SK-N-SH (cell line): ENCODE measurements around the gene RHPN2. TPM values are rescaled to one million over a fixed set of nuclear protein-coding genes. Genes with fewer than 3 reads are reported as not detected.

Source experiments
- CTCF ChIA-PET: fragments of 300-600, 350-600 bp; formaldehyde crosslinking; extraction: SDS; loops from one replicate; lab custom pipeline; 2021; lab: Yijun Ruan, JAX
- POLR2A ChIA-PET: fragments of 350-600 bp; sonication (Branson Sonifier 250); formaldehyde crosslinking; extraction: SDS; loops from one replicate; lab custom pipeline; 2020; ENCODE audit warnings: antibody characterized with exemption, inconsistent platforms; lab: Yijun Ruan, JAX
- DNase-seq: peaks from one replicate; pipeline ENCODE4 v3.0.0; 2012
- H2AFZ ChIP-seq: fragments of 200-600 bp; sonication (generic); 2 replicates; pipeline ENCODE4 v1.8.1; 2016; ENCODE audit warnings: antibody characterized with exemption, mild to moderate bottlenecking, low read depth
- H3F3A ChIP-seq: fragments of 200-600 bp; sonication (generic); replicated peaks from 2 replicates; pipeline ENCODE3; 2016; ENCODE audit warnings: antibody characterized with exemption, mild to moderate bottlenecking; ENCODE audit not compliant: insufficient read depth
- H3K27ac ChIP-seq, 2 experiments: fragments of 200-500 bp in 1 of 2; fragments of 200-600 bp in 1 of 2; sonication (Bioruptor generic) in 1 of 2; sonication (generic), shearing (Covaris generic) in 1 of 2; 2 replicates each; pipeline versions ENCODE4 v1.5.1 to v1.6.1; 2014 to 2016; ENCODE audit warnings: low read depth in 2 of 2, inconsistent platforms in 1 of 2, low read length in 1 of 2, mild to moderate bottlenecking in 1 of 2, mixed read lengths in 1 of 2
- H3K27me3 ChIP-seq: fragments of 200-600 bp; sonication (generic), shearing (Covaris generic); 2 replicates; pipeline ENCODE4 v1.6.1; 2016; ENCODE audit warnings: mixed run types; ENCODE audit not compliant: insufficient read depth
- H3K36me3 ChIP-seq, 2 experiments: fragments of 200-500 bp in 1 of 2; fragments of 200-600 bp in 1 of 2; sonication (Bioruptor generic) in 1 of 2; sonication (generic) in 1 of 2; replicated peaks in 1 of 2; 2 replicates each; pipeline versions ENCODE3 to v1.5.1; 2014 to 2016; ENCODE audit warnings: low read length in 1 of 2, mild to moderate bottlenecking in 1 of 2; ENCODE audit not compliant: insufficient read depth in 2 of 2, control insufficient read depth in 1 of 2
- H3K4me1 ChIP-seq, 2 experiments: fragments of 200-500 bp in 1 of 2; fragments of 200-600 bp in 1 of 2; sonication (Bioruptor generic) in 1 of 2; sonication (generic), shearing (Covaris generic) in 1 of 2; 2 replicates each; pipeline versions ENCODE4 v1.5.1 to v1.6.1; 2014 to 2016; ENCODE audit warnings: low read depth in 1 of 2, low read length in 1 of 2, mixed run types in 1 of 2; ENCODE audit not compliant: insufficient read depth in 2 of 2, control insufficient read depth in 1 of 2
- H3K4me2 ChIP-seq: fragments of 200-600 bp; sonication (generic), shearing (Covaris generic); 2 replicates; pipeline ENCODE4 v1.6.1; 2017; ENCODE audit warnings: mixed run types
- H3K4me3 ChIP-seq, 2 experiments: fragments of 200-500 bp in 1 of 2; fragments of 200-600 bp in 1 of 2; sonication (Bioruptor generic) in 1 of 2; sonication (generic), shearing (Covaris generic) in 1 of 2; 2 replicates each; pipeline versions ENCODE4 v1.5.1 to v1.8.1; 2014 to 2016; ENCODE audit warnings: low read depth in 2 of 2, inconsistent platforms in 1 of 2, low read length in 1 of 2, mild to moderate bottlenecking in 1 of 2, mixed read lengths in 1 of 2, moderate library complexity in 1 of 2
- H3K79me2 ChIP-seq: fragments of 200-600 bp; sonication (generic); 2 replicates; pipeline ENCODE4 v1.8.1; 2017; ENCODE audit warnings: mild to moderate bottlenecking; ENCODE audit not compliant: insufficient read depth
- H3K9ac ChIP-seq: fragments of 200-600 bp; sonication (generic); 2 replicates; pipeline ENCODE4 v1.6.1; 2017; ENCODE audit warnings: mixed run types
- H3K9me2 ChIP-seq: fragments of 200-600 bp; sonication (generic); 2 replicates; pipeline ENCODE4 v1.6.1; 2017; ENCODE audit warnings: mixed run types
- H3K9me3 ChIP-seq: fragments of 200-600 bp; sonication (generic); 2 replicates; pipeline ENCODE4 v1.6.1; 2017; ENCODE audit warnings: mixed run types, mild to moderate bottlenecking, moderate library complexity
- H4K20me1 ChIP-seq: fragments of 200-600 bp; sonication (generic); 2 replicates; pipeline ENCODE4 v1.6.1; 2017; ENCODE audit warnings: mild to moderate bottlenecking, mixed run types; ENCODE audit not compliant: insufficient read depth
- CHD2 ChIP-seq: fragments of 150-350 bp; IDR thresholded peaks from 2 replicates; pipeline ENCODE4 v1.6.1; 2018; ENCODE audit warnings: low read length; ENCODE audit not compliant: partially characterized antibody
- ELF1 ChIP-seq: IDR thresholded peaks from 2 replicates; pipeline ENCODE4 v1.4.0; 2012
- EP300 ChIP-seq, 2 experiments: IDR thresholded peaks; 2 replicates each; pipeline versions ENCODE4 v1.4.0 to v1.6.1; 2012; ENCODE audit warnings: borderline replicate concordance in 1 of 2, low read depth in 1 of 2, low read length in 1 of 2
- FOSL2 ChIP-seq: IDR thresholded peaks from 2 replicates; pipeline ENCODE4 v1.4.0; 2012; ENCODE audit warnings: low read depth, mild to moderate bottlenecking, moderate library complexity, borderline replicate concordance
- GABPA ChIP-seq: IDR thresholded peaks from 2 replicates; pipeline ENCODE4 v1.4.0; 2012; ENCODE audit warnings: low read depth, mild to moderate bottlenecking
- JUND ChIP-seq: IDR thresholded peaks from 2 replicates; pipeline ENCODE4 v1.4.0; 2012
- MAX ChIP-seq: IDR thresholded peaks from 2 replicates; pipeline ENCODE4 v1.4.0; 2012; ENCODE audit warnings: low read depth
- MEF2A ChIP-seq: IDR thresholded peaks from 2 replicates; pipeline ENCODE4 v1.4.0; 2012; ENCODE audit warnings: low read depth, borderline replicate concordance
- MXI1 ChIP-seq: IDR thresholded peaks from 2 replicates; pipeline ENCODE4 v1.6.1; 2012; ENCODE audit warnings: mild to moderate bottlenecking, low read depth, low read length, improper control_type of control experiment
- NFIC ChIP-seq: IDR thresholded peaks from 2 replicates; pipeline ENCODE4 v1.4.0; 2012; ENCODE audit warnings: borderline replicate concordance
- NRF1 ChIP-seq: IDR thresholded peaks from 2 replicates; pipeline ENCODE4 v1.6.1; 2012; ENCODE audit warnings: low read depth, mild to moderate bottlenecking, low read length
- PBX3 ChIP-seq: IDR thresholded peaks from 2 replicates; pipeline ENCODE4; 2012
- POLR2AphosphoS5 ChIP-seq: IDR thresholded peaks from 2 replicates; pipeline ENCODE4 v1.6.1; 2012; ENCODE audit warnings: low read depth, low read length
- RAD21 ChIP-seq: IDR thresholded peaks from 2 replicates; pipeline ENCODE4 v1.6.1; 2012; ENCODE audit warnings: mild to moderate bottlenecking, low read length
- REST ChIP-seq: IDR thresholded peaks from 2 replicates; pipeline ENCODE4 v1.6.1; 2012; ENCODE audit warnings: mild to moderate bottlenecking, low read depth, low read length, moderate library complexity
- RFX5 ChIP-seq: IDR thresholded peaks from 2 replicates; pipeline ENCODE4 v1.6.1; 2012; ENCODE audit warnings: mild to moderate bottlenecking, improper control_type of control experiment, low read length
- RXRA ChIP-seq: IDR thresholded peaks from 2 replicates; pipeline ENCODE4 v1.4.0; 2012; ENCODE audit warnings: low read depth, mild to moderate bottlenecking, borderline replicate concordance
- SIN3A ChIP-seq: IDR thresholded peaks from 2 replicates; pipeline ENCODE4 v1.6.1; 2012; ENCODE audit warnings: low read depth, mild to moderate bottlenecking, low read length, moderate library complexity, borderline replicate concordance
- SMC3 ChIP-seq: IDR thresholded peaks from 2 replicates; pipeline ENCODE4 v1.6.1; 2012; ENCODE audit warnings: low read depth, low read length, improper control_type of control experiment
- TAF1 ChIP-seq: IDR thresholded peaks from 2 replicates; pipeline ENCODE4 v1.6.1; 2012; ENCODE audit warnings: low read depth, mild to moderate bottlenecking, low read length, moderate library complexity, borderline replicate concordance
- TCF12 ChIP-seq: IDR thresholded peaks from 2 replicates; pipeline ENCODE4 v1.4.0; 2012
- TEAD4 ChIP-seq: IDR thresholded peaks from 2 replicates; pipeline ENCODE4 v1.4.0; 2012; ENCODE audit warnings: mild to moderate bottlenecking, borderline replicate concordance; ENCODE audit not compliant: insufficient read depth
- USF1 ChIP-seq: IDR thresholded peaks from 2 replicates; pipeline ENCODE4 v1.4.0; 2012; ENCODE audit warnings: low read depth, borderline replicate concordance
- USF2 ChIP-seq: fragments of 150-350 bp; IDR thresholded peaks from 2 replicates; pipeline ENCODE4 v1.6.1; 2017; ENCODE audit warnings: antibody characterized with exemption, low read length, low read depth, borderline replicate concordance
- YY1 ChIP-seq: IDR thresholded peaks from 2 replicates; pipeline ENCODE4 v1.4.0; 2012; ENCODE audit warnings: low read depth, mild to moderate bottlenecking
- WGBS: methylation state at CpG from one replicate; pipeline ENCODE4 v1.1.6; 2017; ENCODE audit warnings: low lambda C conversion rate; 5-methylcytosine and 5-hydroxymethylcytosine counted together
- polyA plus RNA-seq, 3 experiments: library from polyadenylated mRNA; depleted of rRNA; stranded (reverse); fragments of >200 nt; gene quantifications; 2 replicates each; pipeline ENCODE4 v1.2.3, GENCODE V29; 2012

Gene RHPN2
- polyA plus RNA-seq, 1 of the 3 experiments (the other 2 are of a cell fraction): 7.0 TPM

- under 1% methylated on average over 60 of the region's 62 CpGs for WGBS
- Histone ChIP-seq H3K27ac (peak within 1 kb of the TSS; percentile 54 to 81; a peak in 3 of 4 replicates), H3K36me3 (no peaks in the 10 kb centered on the region), H3F3A (peaks cover 6% of the 10 kb centered on the region), H3K4me1 (peaks cover 8 to 11% of the 10 kb centered on the region in 2 experiments; a peak in 2 of 4 replicates), H3K27me3 (no peaks in the 10 kb centered on the region), H3K9ac (peak within 1 kb of the TSS; percentile 74), H2AFZ (peak within 1 kb of the TSS; percentile 85), H3K79me2 (peaks cover 23% of the 10 kb centered on the region), H4K20me1 (no peaks in the 10 kb centered on the region), H3K4me2 (peak within 1 kb of the TSS; percentile 83), H3K9me2 (no peaks in the 10 kb centered on the region), H3K4me3 (peak within 1 kb of the TSS; percentile 76 to 92), H3K9me3 (no peaks in the 10 kb centered on the region)
- TF ChIP-seq NFIC (peak; percentile 27; the same call in 1 of the 2 replicates), NRF1 (peak; percentile 35; the same call in 1 of the 2 replicates), TCF12 (peak; percentile 21; the same call in 1 of the 2 replicates), TEAD4 (no peak), MAX (0 out of 2 replicates have a peak, but pooled peaks have one; percentile 16), FOSL2 (no peak), TAF1 (peak; percentile 86), USF2 (no peak), SIN3A (peak; percentile 85), RAD21 (no peak), MXI1 (peak; percentile 92), JUND (no peak), EP300 (IDR thresholded peaks at IDR 0.05; ENCODE audit: borderline replicate concordance in 1 of 2, low read depth in 1 of 2, low read length in 1 of 2) (no peak; a peak in 1 of 4 replicates), REST (peak; percentile 70; the same call in 1 of the 2 replicates), POLR2AphosphoS5 (peak; percentile 59), RFX5 (peak; percentile 17; the same call in 1 of the 2 replicates), YY1 (peak; percentile 90), CHD2 (peak; percentile 48), USF1 (peak; percentile 22; the same call in 1 of the 2 replicates), RXRA (no peak), MEF2A (no peak), PBX3 (peak; percentile 54; the same call in 1 of the 2 replicates), ELF1 (peak; percentile 95), SMC3 (no peak), GABPA (no peak; the same call in 1 of the 2 replicates)
- DNase-seq: peak; percentile 96
- ChIA-PET POLR2A (interaction anchor here (0.9 to 1.8 kb wide), 4 partner anchors 11 to 18 kb away, joined by 3 to 5 read pairs (median 4); partner anchors contain the start of gene RHPN2), CTCF (interaction anchor here (0.8 to 2.0 kb wide), 5 partner anchors 12 to 104 kb away, joined by 3 to 14 read pairs (median 4); no protein-coding TSS in a partner anchor)
Measured at GRCh38 chr19:33080761-33081681, 16.3 kb upstream of the RHPN2 start, which contains the start of gene GPATCH1. GPATCH1 (plus strand) TSS chr19:33081181; CDS start chr19:33081194, 13 bp downstream.
